NB4 (cell line): Measurements from ENCODE around the gene THSD7B.

Source experiments
- CTCF ChIP-seq: IDR thresholded peaks from one replicate; pipeline ENCODE4 v1.5.1; 2012; ENCODE audit warnings: low read depth, low read length
- MAX ChIP-seq: IDR thresholded peaks from 2 replicates; pipeline ENCODE4 v1.6.1; 2011; ENCODE audit warnings: low read depth, low read length
- MYC ChIP-seq: IDR thresholded peaks from 2 replicates; pipeline ENCODE4 v1.6.1; 2011; ENCODE audit warnings: low read depth, low read length
- POLR2A ChIP-seq: IDR thresholded peaks from 2 replicates; pipeline ENCODE4 v1.6.1; 2011; ENCODE audit warnings: mild to moderate bottlenecking; ENCODE audit not compliant: insufficient read length; ENCODE audit errors: extremely low read depth

- TF ChIP-seq CTCF, result no peak
- no peak for TF ChIP-seq POLR2A
- TF ChIP-seq MAX, result no peak
- TF ChIP-seq MYC, result no peak
These were observed 770.6 kb downstream of the THSD7B start for GRCh38 chr2:137535897-137536296.
